Esophagus muscularis mucosa (tissue), 4 donors: ENCODE measurements around the gene NUP210. TPM values are rescaled to one million over a fixed set of nuclear protein-coding genes. Genes with fewer than 3 reads are reported as not detected.

Experiments
- DNase-seq: peaks from one replicate; pipeline ENCODE4 v3.0.0-alpha.2; 2017; ENCODE audit errors: extremely low spot score
- H3K27ac ChIP-seq, 4 donors: fragments of 200-600 bp; sonication (generic); replicated peaks in 1 of 4; 1 replicate in 3 of 4; 2 replicates in 1 of 4; pipeline ENCODE4 v1.5.1; 2016 to 2019; ENCODE audit warnings: mild to moderate bottlenecking in 1 of 4
- H3K27me3 ChIP-seq, 4 donors: fragments of 200-600 bp; sonication (generic); one replicate each; pipeline versions ENCODE4 v1.5.1 to v1.6.0; 2016 to 2019
- H3K36me3 ChIP-seq, 4 donors: fragments of 200-600 bp; sonication (generic); one replicate each; pipeline ENCODE4 v1.5.1; 2016 to 2019
- H3K4me1 ChIP-seq, 4 donors: fragments of 200-600 bp; sonication (generic); one replicate each; pipeline ENCODE4 v1.5.1; 2016 to 2019
- H3K4me3 ChIP-seq, 4 donors: fragments of 200-600 bp; sonication (generic); 1 replicate in 2 of 4; 2 replicates in 2 of 4; pipeline ENCODE4 v1.5.1; 2016 to 2019; ENCODE audit warnings: mild to moderate bottlenecking in 4 of 4, moderate library complexity in 1 of 4
- H3K9me3 ChIP-seq, 4 donors: fragments of 200-600 bp; sonication (generic); 1 replicate in 3 of 4; 2 replicates in 1 of 4; pipeline ENCODE4 v1.5.1; 2016 to 2019
- CTCF ChIP-seq, 3 experiments: fragments of 200-600 bp in 2 of 3; fragments of 450-650 bp in 1 of 3; sonication (generic) in 2 of 3; IDR thresholded peaks; one replicate each; pipeline ENCODE4 v1.5.1; 2017 to 2019; ENCODE audit warnings: antibody characterized with exemption in 3 of 3, mild to moderate bottlenecking in 2 of 3, moderate library complexity in 1 of 3
- EP300 ChIP-seq: sonication (generic); formaldehyde crosslinking; IDR thresholded peaks from one replicate; pipeline ENCODE4 v1.6.1; 2017; ENCODE audit warnings: antibody characterized with exemption
- POLR2A ChIP-seq: fragments of 450-650 bp; IDR thresholded peaks from one replicate; pipeline ENCODE4 v1.6.1; 2017; ENCODE audit warnings: antibody characterized with exemption, moderate library complexity, mild to moderate bottlenecking, low read depth
- POLR2AphosphoS5 ChIP-seq, 2 donors: sonication (generic); formaldehyde crosslinking; IDR thresholded peaks; one replicate each; pipeline ENCODE4 v1.6.1; 2017; ENCODE audit warnings: antibody characterized with exemption in 2 of 2
- WGBS: methylation state at CpG from one replicate; pipeline ENCODE4 v1.1.5; 2018; 5-methylcytosine and 5-hydroxymethylcytosine counted together
- intact Hi-C: fragments of 100-400 bp; cut with DNase I; formaldehyde crosslinking; loops from one replicate; pipeline ENCODE4 v1.15.1; 2023
- total RNA-seq, 4 donors: library from RNA; depleted of rRNA; stranded (reverse); fragments of >200 nt; gene quantifications; one replicate each; pipeline versions ENCODE4 v1.1.0 to v1.2.1, GENCODE V29; 2016

The NUP210 gene
- total RNA-seq, 4 donors from 2014 or later = 2.5 to 5.2 (median 4.2) TPM

GRCh38 chr3:13286873-13287272 is 133.2 kb downstream of the NUP210 start:
- Histone ChIP-seq H3K9me3 (peaks cover 0 to 16% (median 14%) of the 10 kb centered on the region in 4 donors), H3K36me3 (no peaks in the 10 kb centered on the region), H3K27me3 (peaks cover 0 to 58% (median 19%) of the 10 kb centered on the region in 4 donors), H3K4me3 (no peak overlapping the region), H3K27ac (no peak overlapping the region), H3K4me1 (peaks cover 6 to 17% (median 13%) of the 10 kb centered on the region in 4 donors)
- TF ChIP-seq POLR2AphosphoS5 (IDR thresholded peaks at IDR 0.05) (no peak), EP300 (no peak), POLR2A (no peak), CTCF (IDR thresholded peaks at IDR 0.05) (no peak)
- intact Hi-C loops = no loop called here
- no peak for DNase-seq
- 96% methylated on average over 2 of the region's 2 CpGs for WGBS

GRCh38 chr3:13285007-13285567 is 135.0 kb downstream of the NUP210 start:
- intact Hi-C loops = no loop called here
- no peak overlapping the region for H3K27ac ChIP-seq
- DNase-seq = no peak
- H3K27me3 ChIP-seq = peaks cover 0 to 75% (median 20%) of the 10 kb centered on the region in 4 donors
- TF ChIP-seq CTCF (IDR thresholded peaks at IDR 0.05) (no peak), EP300 (no peak), POLR2A (no peak), POLR2AphosphoS5 (IDR thresholded peaks at IDR 0.05) (no peak)
- 89% methylated on average over 9 of the region's 11 CpGs for WGBS
- H3K4me3 ChIP-seq = no peak overlapping the region
- H3K4me1 ChIP-seq = peaks cover 6 to 25% (median 21%) of the 10 kb centered on the region in 4 donors
- H3K9me3 ChIP-seq = peaks cover 0 to 16% (median 14%) of the 10 kb centered on the region in 4 donors
- no peaks in the 10 kb centered on the region for H3K36me3 ChIP-seq

- intact Hi-C loops = loop anchor here (5.0 kb wide), 1 partner anchor 192 kb away; no protein-coding TSS in a partner anchor
- Histone ChIP-seq H3K9me3 (peaks cover 0 to 16% (median 14%) of the 10 kb centered on the region in 4 donors), H3K27ac (no peak overlapping the region), H3K4me3 (peak overlapping the region in 1 of 4 donors; percentile 57), H3K4me1 (peaks cover 6 to 25% (median 21%) of the 10 kb centered on the region in 4 donors), H3K36me3 (no peaks in the 10 kb centered on the region), H3K27me3 (peaks cover 0 to 70% (median 20%) of the 10 kb centered on the region in 4 donors)
- 100% methylated on average over 1 of the region's 1 CpG for WGBS
- TF ChIP-seq EP300 = no peak
- TF ChIP-seq POLR2A = no peak
- no peak for TF ChIP-seq CTCF (IDR thresholded peaks at IDR 0.05)
- TF ChIP-seq POLR2AphosphoS5 (IDR thresholded peaks at IDR 0.05) = no peak
- no peak for DNase-seq
These were observed 136.3 kb downstream of the NUP210 start for GRCh38 chr3:13283877-13284264.

GRCh38 chr3:13282986-13283876 is 136.9 kb downstream of the NUP210 start:
- no peak for TF ChIP-seq POLR2AphosphoS5 (IDR thresholded peaks at IDR 0.05)
- TF ChIP-seq CTCF (IDR thresholded peaks at IDR 0.05) = peak in 1 of 3 experiments; percentile 13
- TF ChIP-seq POLR2A = no peak
- TF ChIP-seq EP300 = no peak
- Histone ChIP-seq H3K27ac (no peak overlapping the region), H3K4me1 (peaks cover 6 to 29% (median 22%) of the 10 kb centered on the region in 4 donors), H3K9me3 (peaks cover 0 to 16% (median 14%) of the 10 kb centered on the region in 4 donors), H3K27me3 (peaks cover 0 to 76% (median 20%) of the 10 kb centered on the region in 4 donors), H3K36me3 (no peaks in the 10 kb centered on the region), H3K4me3 (peak overlapping the region; percentile 55 to 65 (median 58))
- intact Hi-C loops = loop anchor here (5.0 kb wide), 1 partner anchor 191 kb away; no protein-coding TSS in a partner anchor
- WGBS = 8% methylated on average over 40 of the region's 93 CpGs
- no peak for DNase-seq
